Measurements from ENCODE around the gene SMIM7.

The SMIM7 gene

DNA sequence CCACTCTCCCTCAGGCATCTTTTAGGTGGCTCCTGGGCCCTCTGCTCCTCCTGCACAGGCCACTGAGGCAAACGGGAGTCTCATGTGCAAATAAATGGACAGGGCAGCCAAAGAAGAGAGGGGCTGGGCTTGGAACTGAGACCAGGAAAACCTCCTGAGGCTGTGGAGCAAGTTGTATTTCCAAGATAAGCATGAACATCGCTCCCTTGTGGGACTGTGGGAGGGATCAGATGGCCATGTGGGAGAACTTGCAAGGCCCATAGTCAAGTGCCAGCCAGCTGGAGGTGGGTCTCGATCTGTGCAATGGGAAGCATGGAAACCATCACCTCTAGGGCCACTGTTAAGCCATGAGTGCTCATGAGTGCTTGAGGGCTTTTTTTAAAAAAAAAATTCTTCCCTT lies 56.9 kb downstream of the SMIM7 start:
- no peak for DNase-seq (ENCODE audit: low read depth, low spot score)

GRCh38 chr19:16601378-16602052 lies 58.4 kb downstream of the SMIM7 start:
- H3K4me3 ChIP-seq (ENCODE audit: low read length), result no peak overlapping the region
- DNase-seq (ENCODE audit: low read depth, low spot score), result no peak

More for the DNA sequence above, 56.9 kb downstream of the SMIM7 start:
- no peak overlapping the region for H3K4me3 ChIP-seq (ENCODE audit: low read length)

- DNase-seq (ENCODE audit: low read depth, low spot score), result no peak
- no peak overlapping the region for H3K4me3 ChIP-seq (ENCODE audit: low read length)
These were observed 59.1 kb downstream of the SMIM7 start for GRCh38 chr19:16600824-16601223.

- no peak overlapping the region for H3K4me3 ChIP-seq (ENCODE audit: low read length)
- no peak for DNase-seq (ENCODE audit: low read depth, low spot score)
These were observed 60.1 kb downstream of the SMIM7 start for GRCh38 chr19:16599655-16600346.

- H3K4me3 ChIP-seq (ENCODE audit: low read length), result no peak overlapping the region
- DNase-seq (ENCODE audit: low read depth, low spot score), result no peak
These were observed 61.1 kb downstream of the SMIM7 start for GRCh38 chr19:16598848-16599247.

GRCh38 chr19:16596399-16596798 lies 63.5 kb downstream of the SMIM7 start:
- DNase-seq (ENCODE audit: low read depth, low spot score), result no peak
- no peak overlapping the region for H3K4me3 ChIP-seq (ENCODE audit: low read length)

Data from Jurkat, Clone E6-1 (cell line).